ENCODE results near the gene PCDHGA10.
"Not testable (repeated sequence)": the region's sequence is repeated elsewhere in the genome, so short reads cannot be mapped to it uniquely, and the experiment has no call there.

PCDHGA10 gene

DNA sequence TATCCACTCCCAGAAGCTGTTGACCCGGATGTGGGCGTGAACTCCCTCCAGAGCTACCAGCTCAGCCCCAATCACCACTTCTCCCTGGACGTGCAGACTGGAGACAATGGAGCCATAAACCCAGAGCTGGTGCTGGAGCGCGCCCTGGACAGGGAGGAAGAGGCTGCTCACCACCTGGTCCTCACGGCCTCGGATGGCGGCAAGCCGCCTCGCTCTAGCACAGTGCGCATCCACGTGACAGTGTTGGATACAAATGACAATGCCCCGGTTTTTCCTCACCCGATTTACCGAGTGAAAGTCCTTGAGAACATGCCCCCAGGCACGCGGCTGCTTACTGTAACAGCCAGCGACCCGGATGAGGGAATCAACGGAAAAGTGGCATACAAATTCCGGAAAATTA lies 19.5 kb upstream of the PCDHGA10 start:
- DNase-seq = no peak

DNA sequence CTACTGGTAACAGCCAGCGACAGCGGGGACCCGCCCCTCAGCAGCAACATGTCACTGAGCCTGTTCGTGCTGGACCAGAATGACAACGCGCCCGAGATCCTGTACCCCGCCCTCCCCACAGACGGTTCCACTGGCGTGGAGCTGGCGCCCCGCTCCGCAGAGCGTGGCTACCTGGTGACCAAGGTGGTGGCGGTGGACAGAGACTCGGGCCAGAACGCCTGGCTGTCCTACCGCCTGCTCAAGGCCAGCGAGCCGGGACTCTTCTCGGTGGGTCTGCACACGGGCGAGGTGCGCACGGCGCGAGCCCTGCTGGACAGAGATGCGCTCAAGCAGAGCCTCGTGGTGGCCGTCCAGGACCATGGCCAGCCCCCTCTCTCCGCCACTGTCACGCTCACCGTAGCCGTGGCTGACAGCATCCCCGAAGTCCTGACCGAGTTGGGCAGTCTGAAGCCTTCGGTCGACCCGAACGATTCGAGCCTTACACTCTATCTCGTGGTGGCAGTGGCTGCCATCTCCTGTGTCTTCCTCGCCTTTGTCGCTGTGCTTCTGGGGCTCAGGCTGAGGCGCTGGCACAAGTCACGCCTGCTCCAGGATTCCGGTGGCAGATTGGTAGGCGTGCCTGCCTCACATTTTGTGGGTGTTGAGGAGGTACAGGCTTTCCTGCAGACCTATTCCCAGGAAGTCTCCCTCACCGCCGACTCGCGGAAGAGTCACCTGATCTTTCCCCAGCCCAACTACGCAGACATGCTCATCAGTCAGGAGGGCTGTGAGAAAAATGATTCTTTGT lies 18.2 kb upstream of the PCDHGA10 start:
- not testable (repeated sequence) for DNase-seq

- DNase-seq = not testable (repeated sequence)
Measured at GRCh38 chr5:141397756-141398551, 14.8 kb upstream of the PCDHGA10 start, which contains the start of gene PCDHGB5. TSS of gene PCDHGB5 (plus strand) at chr5:141397947. CDS start at chr5:141398128, 181 bp downstream.

- no peak for DNase-seq
Measured at GRCh38 chr5:141398608-141399007, 14.2 kb upstream of the PCDHGA10 start.

DNA sequence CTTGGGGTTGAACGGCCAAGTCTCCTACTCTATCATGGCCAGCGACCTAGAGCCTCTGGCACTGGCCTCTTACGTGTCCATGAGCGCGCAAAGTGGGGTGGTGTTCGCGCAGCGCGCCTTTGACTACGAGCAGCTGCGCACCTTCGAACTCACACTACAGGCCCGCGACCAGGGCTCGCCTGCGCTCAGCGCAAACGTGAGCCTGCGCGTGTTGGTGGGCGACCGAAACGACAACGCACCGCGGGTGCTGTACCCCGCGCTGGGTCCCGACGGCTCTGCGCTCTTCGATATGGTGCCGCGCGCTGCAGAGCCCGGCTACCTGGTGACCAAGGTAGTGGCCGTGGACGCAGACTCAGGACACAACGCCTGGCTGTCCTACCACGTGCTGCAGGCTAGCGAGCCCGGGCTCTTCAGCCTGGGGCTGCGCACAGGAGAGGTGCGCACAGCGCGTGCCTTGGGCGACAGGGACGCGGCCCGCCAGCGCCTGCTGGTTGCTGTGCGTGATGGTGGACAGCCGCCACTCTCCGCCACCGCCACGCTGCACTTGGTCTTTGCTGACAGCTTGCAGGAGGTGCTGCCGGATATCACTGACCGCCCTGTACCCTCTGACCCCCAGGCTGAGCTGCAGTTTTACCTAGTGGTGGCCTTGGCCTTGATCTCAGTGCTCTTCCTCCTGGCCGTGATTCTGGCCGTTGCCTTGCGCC lies 13.1 kb upstream of the PCDHGA10 start:
- no peak for DNase-seq

DNA sequence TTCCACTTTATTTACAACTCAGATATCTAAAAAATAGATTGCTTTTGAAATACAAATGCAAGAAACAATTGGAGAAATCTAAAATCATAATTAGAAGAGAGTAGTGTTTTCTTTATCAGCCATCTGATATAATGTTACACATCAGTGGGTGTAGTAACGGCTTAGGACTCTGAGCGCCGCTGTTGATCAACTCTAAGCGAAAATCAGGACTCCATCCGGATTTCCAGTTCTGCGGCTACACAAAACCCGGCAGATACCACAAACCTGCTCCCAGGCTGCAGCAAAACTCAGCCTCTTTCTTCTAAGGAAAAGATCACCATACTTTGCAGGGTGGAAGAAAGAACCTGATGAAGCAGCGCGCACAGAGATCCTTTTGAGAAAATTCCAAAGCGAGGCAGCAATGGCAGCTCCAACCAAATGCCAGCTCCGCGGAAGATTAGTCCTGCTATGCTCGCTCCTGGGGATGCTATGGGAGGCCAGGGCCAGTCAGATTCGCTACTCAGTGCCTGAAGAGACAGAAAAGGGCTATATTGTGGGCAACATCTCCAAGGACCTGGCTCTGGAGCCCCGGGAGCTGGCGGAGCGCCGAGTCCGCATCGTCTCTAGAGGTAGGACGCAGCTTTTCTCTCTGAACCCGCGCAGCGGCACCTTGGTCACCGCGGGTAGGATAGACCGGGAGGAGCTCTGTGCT lies 10.1 kb upstream of the PCDHGA10 start, which contains the start of gene PCDHGA9:
Gene PCDHGA9 (plus strand): TSS at position 226 of the 691 bp plus-strand sequence. CDS start 175 bp downstream, at position 401.
- no peak for DNase-seq

- no peak for DNase-seq
Measured at GRCh38 chr5:141403387-141403786, 9.4 kb upstream of the PCDHGA10 start.

- DNase-seq = not testable (repeated sequence)
Measured at GRCh38 chr5:141407790-141408505, 4.8 kb upstream of the PCDHGA10 start, which contains the start of gene PCDHGB6. TSS of gene PCDHGB6 (plus strand) at chr5:141408021. CDS start at chr5:141408203, 182 bp downstream.

DNA sequence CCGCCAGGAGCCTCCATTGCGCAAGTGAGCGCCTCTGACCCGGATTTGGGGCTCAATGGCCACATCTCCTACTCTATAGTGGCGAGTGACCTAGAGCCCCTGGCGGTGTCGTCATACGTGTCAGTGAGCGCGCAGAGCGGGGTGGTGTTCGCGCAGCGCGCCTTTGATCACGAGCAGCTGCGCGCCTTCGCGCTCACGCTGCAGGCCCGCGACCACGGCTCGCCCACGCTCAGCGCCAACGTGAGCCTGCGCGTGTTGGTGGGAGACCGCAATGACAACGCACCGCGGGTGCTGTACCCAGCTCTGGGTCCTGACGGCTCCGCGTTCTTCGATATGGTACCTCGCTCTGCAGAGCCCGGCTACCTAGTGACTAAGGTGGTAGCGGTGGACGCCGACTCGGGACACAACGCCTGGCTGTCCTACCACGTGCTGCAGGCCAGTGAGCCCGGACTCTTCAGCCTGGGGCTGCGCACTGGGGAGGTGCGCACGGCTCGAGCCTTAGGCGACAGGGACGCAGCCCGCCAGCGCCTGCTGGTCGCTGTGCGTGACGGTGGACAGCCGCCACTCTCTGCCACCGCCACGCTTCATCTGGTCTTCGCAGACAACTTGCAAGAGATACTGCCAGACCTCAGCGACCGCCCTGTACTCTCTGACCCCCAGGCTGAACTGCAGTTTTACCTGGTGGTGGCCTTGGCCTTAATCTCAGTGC lies 3.0 kb upstream of the PCDHGA10 start:
- no peak for DNase-seq

DNA sequence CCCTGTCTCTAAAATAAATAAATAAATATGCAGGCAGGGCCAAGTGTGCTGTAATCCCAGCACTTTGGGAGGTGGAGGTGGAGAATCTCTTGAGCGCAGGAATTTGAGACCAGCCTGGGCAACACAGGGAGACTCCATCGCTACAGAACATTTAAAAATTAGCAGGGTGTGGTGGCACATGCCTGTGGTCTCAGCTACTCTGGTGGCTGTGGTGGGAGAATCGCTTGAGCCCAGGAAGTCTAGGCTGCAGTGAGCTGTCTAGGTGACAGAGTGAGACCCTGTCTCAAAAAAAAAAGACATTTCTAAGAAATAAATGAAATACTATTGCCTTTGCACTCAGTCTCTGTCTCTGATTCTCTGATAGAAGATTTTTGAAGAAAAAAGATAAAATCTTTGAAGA lies 1.2 kb upstream of the PCDHGA10 start:
- no peak for DNase-seq

DNA sequence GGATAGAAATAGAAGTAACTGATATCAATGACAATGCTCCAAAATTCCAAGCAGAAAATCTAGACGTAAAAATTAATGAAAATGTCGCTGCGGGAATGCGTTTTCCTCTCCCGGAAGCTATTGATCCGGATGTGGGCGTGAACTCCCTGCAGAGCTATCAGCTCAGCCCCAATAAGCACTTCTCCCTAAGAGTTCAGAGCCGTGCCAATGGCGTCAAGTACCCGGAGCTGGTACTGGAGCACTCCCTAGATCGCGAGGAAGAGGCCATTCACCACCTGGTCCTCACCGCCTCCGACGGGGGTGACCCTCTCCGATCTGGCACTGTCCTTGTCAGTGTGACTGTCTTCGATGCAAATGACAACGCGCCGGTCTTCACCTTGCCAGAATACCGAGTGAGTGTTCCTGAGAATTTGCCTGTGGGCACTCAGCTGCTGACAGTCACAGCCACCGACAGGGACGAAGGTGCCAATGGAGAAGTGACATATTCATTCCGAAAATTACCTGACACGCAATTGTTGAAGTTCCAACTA lies 818 bp downstream of the PCDHGA10 start:
- DNase-seq = no peak

DNA sequence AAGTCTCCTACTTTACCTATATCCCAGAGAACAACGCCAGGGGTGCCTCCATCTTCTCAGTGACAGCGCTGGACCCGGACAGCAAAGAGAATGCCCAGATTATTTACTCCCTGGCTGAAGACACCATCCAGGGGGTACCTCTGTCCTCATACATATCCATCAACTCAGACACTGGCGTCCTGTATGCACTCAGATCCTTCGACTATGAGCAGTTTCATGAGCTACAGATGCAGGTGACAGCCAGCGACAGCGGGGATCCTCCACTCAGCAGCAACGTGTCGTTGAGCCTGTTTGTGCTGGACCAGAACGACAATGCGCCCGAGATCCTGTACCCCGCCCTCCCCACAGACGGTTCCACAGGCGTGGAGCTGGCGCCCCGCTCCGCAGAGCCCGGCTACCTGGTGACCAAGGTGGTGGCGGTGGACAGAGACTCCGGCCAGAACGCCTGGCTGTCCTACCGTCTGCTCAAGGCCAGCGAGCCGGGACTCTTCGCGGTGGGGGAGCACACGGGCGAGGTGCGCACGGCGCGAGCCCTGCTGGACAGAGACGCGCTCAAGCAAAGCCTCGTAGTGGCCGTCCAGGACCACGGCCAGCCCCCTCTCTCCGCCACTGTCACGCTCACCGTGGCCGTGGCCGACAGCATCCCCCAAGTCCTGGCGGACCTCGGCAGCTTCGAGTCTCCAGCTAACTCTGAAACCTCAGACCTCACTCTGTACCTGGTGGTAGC lies 1.9 kb downstream of the PCDHGA10 start:
- DNase-seq = not testable (repeated sequence)

- not testable (repeated sequence) for DNase-seq
Measured at GRCh38 chr5:141415275-141415618, 2.5 kb downstream of the PCDHGA10 start.

- not testable (repeated sequence) for DNase-seq
Measured at GRCh38 chr5:141417494-141418172, 4.8 kb downstream of the PCDHGA10 start, which contains the start of gene PCDHGB7. TSS of gene PCDHGB7 (plus strand) at chr5:141417677. CDS start at chr5:141417860, 183 bp downstream.

GRCh38 chr5:141419074-141419880 lies 6.5 kb downstream of the PCDHGA10 start:
- no peak for DNase-seq

DNA sequence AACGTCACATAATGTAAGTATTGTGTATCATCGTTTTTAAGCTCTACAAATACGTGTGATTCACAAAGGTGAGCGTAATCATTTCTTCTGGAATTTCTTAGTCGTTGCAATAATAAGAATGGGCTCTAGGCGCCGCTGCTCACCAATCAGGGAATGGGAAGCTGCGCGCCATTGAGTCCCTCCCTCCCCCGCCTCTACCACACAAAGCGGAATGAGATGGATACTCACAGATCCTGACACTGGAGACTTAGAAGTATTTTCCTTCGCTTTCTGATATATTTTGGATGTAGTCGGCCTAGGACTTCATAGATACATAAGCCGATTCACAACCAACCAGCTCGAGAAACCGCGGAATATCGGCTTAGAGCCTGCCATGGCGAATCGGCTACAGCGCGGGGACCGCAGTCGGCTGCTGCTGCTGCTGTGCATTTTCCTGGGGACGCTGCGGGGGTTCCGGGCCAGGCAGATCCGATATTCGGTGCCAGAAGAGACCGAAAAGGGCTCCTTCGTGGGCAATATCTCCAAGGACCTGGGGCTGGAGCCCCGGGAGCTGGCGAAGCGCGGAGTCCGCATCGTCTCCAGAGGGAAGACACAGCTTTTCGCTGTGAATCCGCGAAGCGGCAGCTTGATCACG lies 8.2 kb downstream of the PCDHGA10 start, which contains the start of gene PCDHGA11:
Gene PCDHGA11 (plus strand): TSS at position 197 of the 634 bp plus-strand sequence. CDS start 177 bp downstream, at position 374.
- no peak for DNase-seq

GRCh38 chr5:141421489-141421855 lies 8.7 kb downstream of the PCDHGA10 start:
- no peak for DNase-seq

- no peak for DNase-seq
Measured at GRCh38 chr5:141422742-141423291, 10.0 kb downstream of the PCDHGA10 start.
